GM12865 (cell line): ENCODE results near the gene FEV.
A peak's percentile ranks its signal among the peaks of the same experiment; 100 is the strongest.

Experiments used
- DNase-seq: peaks from one replicate; pipeline ENCODE4 v3.0.0; 2010; ENCODE audit warnings: low read depth
- H3K4me3 ChIP-seq: 2 replicates; pipeline ENCODE4 v1.5.1; 2011; ENCODE audit warnings: mild to moderate bottlenecking, low read depth, low read length, control low read depth
- CTCF ChIP-seq: IDR thresholded peaks from 2 replicates; pipeline ENCODE4 v1.5.1; 2011; ENCODE audit warnings: low read length, control low read depth, low read depth, inconsistent platforms; ENCODE audit not compliant: insufficient read depth; ENCODE audit errors: missing control alignments

Gene FEV

DNA sequence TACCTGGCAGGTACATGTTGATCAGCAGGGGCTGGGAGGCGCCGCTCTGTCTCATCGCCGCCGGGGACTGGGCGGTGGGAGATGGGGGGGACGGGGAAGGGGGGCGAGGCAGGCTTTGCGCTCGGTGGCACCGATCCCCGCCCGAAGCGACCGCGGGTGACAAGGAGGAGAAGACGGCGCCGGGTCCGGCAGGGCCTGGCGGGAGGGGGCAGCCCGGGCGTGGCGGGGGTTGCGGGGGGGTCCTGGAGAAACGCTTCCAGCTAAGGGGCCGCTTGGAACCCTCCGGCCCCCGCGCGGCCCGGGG lies at the start of gene FEV:
Gene FEV (minus strand): TSS at position 164 of the 304 bp plus-strand sequence. CDS start 109 bp downstream, at position 55.
- no peak within 1 kb of the TSS for H3K4me3 ChIP-seq
- no peak for TF ChIP-seq CTCF

DNA sequence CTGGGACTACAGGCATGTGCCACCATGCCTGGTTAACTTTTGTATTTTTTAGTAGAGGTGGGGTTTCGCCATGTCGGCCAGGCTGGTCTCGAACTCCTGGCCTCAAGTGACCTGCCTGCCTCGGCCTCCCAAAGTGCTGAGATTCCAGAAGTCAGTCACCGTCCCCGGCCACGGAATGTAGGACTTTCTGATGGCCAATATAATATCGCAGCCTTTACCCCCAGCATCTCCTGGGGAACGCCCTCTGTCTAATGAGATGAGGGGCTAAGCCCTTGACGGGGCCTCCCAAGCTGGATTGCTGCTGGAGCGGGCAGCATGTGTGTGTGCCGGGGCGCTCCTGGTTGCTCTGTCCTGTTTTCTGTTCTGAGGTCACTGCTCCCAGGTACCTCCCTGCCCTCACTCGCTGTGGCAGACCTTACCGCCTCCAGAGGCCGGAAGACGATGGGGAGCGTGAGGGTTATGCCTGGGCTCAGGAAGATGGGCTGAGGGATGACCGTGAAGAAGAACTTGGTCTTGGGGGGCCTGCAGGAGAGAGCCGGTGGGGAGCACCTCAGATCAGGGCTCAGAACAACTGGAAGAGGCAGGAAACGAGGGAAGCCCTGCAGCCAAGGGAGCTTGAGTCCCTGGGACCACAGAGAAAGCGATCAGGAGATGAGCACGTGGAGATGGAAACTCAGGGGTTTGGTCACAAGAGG lies 47.2 kb upstream of the FEV start:
- DNase-seq: no peak
- no peak overlapping the region for H3K4me3 ChIP-seq

More for the DNA sequence above, at the start of gene FEV:
- DNase-seq: no peak

GRCh38 chr2:219031005-219031738 lies 46.2 kb upstream of the FEV start:
- H3K4me3 ChIP-seq: no peak overlapping the region
- TF ChIP-seq CTCF: no peak
- DNase-seq: no peak

More for the DNA sequence above, 47.2 kb upstream of the FEV start:
- TF ChIP-seq CTCF: no peak

- no peak for DNase-seq
- no peak overlapping the region for H3K4me3 ChIP-seq
- TF ChIP-seq CTCF: no peak
Measured at GRCh38 chr2:219030177-219030940, 45.4 kb upstream of the FEV start.

GRCh38 chr2:219029829-219030165 lies 44.8 kb upstream of the FEV start:
- peak; percentile 77 for DNase-seq
- H3K4me3 ChIP-seq: no peak overlapping the region
- TF ChIP-seq CTCF: peak; percentile 97

DNA sequence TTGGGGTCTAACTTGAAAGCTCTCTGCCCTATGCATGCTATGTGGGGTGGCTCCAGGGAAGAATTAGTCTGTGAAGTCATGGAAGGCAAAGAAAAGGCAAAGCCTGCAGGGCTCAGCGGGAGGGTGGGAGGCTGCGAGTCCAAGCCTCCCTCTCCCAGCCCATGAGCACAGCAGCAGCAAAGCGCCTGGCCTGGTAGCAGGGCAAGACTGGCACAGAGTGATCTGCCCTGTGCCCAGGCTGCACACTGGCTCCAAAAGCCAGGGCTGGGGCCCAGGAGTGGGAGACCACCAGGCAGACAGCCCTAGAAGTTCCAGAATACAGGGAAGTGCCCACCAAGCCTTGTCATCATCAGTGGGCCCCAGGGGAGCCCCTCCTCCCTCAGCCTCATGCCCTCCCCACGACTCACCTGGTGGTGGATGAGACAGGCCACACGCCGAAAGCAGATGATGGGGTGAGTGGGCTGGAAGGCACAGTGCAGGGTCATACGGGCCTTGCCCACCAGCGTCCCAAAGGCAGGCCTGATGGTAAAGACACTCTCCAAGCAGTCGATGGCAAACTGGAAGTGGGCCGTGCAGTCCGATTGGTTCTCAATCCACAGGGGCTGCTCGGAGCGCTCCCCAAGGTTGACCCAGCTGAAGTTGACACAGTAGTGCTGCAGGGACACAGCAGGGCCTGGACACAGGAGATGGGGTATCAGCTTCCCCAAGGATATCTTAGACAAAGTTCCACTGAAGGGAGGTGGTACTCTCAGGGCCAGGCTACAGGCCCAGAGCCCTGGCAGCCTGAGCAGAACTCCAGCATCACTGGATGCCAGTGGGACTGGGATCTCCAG lies 44.2 kb upstream of the FEV start:
- DNase-seq: no peak
- H3K4me3 ChIP-seq: no peak overlapping the region
- TF ChIP-seq CTCF: no peak
